GM23248 (cell line): ENCODE results near the gene FBXO8. TPM values are rescaled to one million over a fixed set of nuclear protein-coding genes. Genes with fewer than 3 reads are reported as not detected.

Source experiments
- DNase-seq: peaks from one replicate; pipeline ENCODE4 v3.0.0-alpha.2; 2015
- H2AFZ ChIP-seq: fragments of 200-600 bp; sonication (generic); 2 replicates; pipeline ENCODE4 v1.6.1; 2016; ENCODE audit warnings: antibody characterized with exemption
- H3F3A ChIP-seq: fragments of 200-600 bp; sonication (generic); 2 replicates; pipeline ENCODE4 v1.6.1; 2016; ENCODE audit warnings: mild to moderate bottlenecking, antibody characterized with exemption, mixed run types; ENCODE audit not compliant: insufficient read depth
- H3K27ac ChIP-seq: fragments of 200-600 bp; sonication (generic); 2 replicates; pipeline ENCODE4 v1.5.1; 2016; ENCODE audit warnings: mild to moderate bottlenecking
- H3K27me3 ChIP-seq: fragments of 200-600 bp; sonication (generic); replicated peaks from 2 replicates; pipeline ENCODE4 v1.6.1; 2016; ENCODE audit warnings: mild to moderate bottlenecking; ENCODE audit not compliant: insufficient read depth
- H3K36me3 ChIP-seq: fragments of 200-600 bp; sonication (generic); 2 replicates; pipeline ENCODE4 v1.6.1; 2016; ENCODE audit warnings: low read depth, mild to moderate bottlenecking
- H3K4me1 ChIP-seq: fragments of 200-600 bp; sonication (generic); 2 replicates; pipeline ENCODE4 v1.6.1; 2016; ENCODE audit warnings: mild to moderate bottlenecking; ENCODE audit not compliant: insufficient read depth
- H3K4me2 ChIP-seq: fragments of 200-600 bp; sonication (generic); one replicate; pipeline ENCODE4 v1.6.1; 2016; ENCODE audit warnings: mild to moderate bottlenecking; ENCODE audit not compliant: unreplicated experiment
- H3K4me3 ChIP-seq: fragments of 200-600 bp; sonication (generic); 2 replicates; pipeline ENCODE4 v1.5.1; 2016; ENCODE audit warnings: mild to moderate bottlenecking
- H3K79me2 ChIP-seq: fragments of 200-600 bp; sonication (generic); 2 replicates; pipeline ENCODE4 v1.6.1; 2016; ENCODE audit warnings: mild to moderate bottlenecking; ENCODE audit not compliant: insufficient read depth
- H3K9ac ChIP-seq: fragments of 200-600 bp; sonication (generic); 2 replicates; pipeline ENCODE4 v1.6.1; 2016; ENCODE audit warnings: mild to moderate bottlenecking
- H3K9me2 ChIP-seq: fragments of 200-600 bp; sonication (generic); 2 replicates; pipeline ENCODE4 v1.6.1; 2016; ENCODE audit warnings: mixed run types, mild to moderate bottlenecking, moderate library complexity; ENCODE audit not compliant: insufficient read depth
- H3K9me3 ChIP-seq: fragments of 200-600 bp; sonication (generic); one replicate; pipeline ENCODE4 v1.6.1; 2017; ENCODE audit warnings: low read depth
- H4K20me1 ChIP-seq: fragments of 200-600 bp; sonication (generic); 2 replicates; pipeline ENCODE4 v1.6.0; 2016; ENCODE audit not compliant: insufficient read depth
- EZH2 ChIP-seq: fragments of 200-600 bp; sonication (generic); IDR thresholded peaks from 2 replicates; pipeline ENCODE4 v1.6.1; 2018; ENCODE audit warnings: antibody characterized with exemption, mild to moderate bottlenecking; ENCODE audit not compliant: insufficient read depth, poor library complexity, severe bottlenecking
- EZH2phosphoT487 ChIP-seq: fragments of 200-600 bp; sonication (generic); IDR thresholded peaks from 2 replicates; pipeline ENCODE4 v1.6.1; 2018; ENCODE audit warnings: antibody characterized with exemption, moderate library complexity, mild to moderate bottlenecking, low read depth; ENCODE audit not compliant: insufficient read depth
- WGBS, 2 experiments: methylation state at CpG; one replicate each; pipeline ENCODE4 v1.1.6; 2015 to 2017; ENCODE audit warnings: low lambda C conversion rate in 2 of 2, low coverage in 1 of 2; ENCODE audit errors: missing lambda C conversion rate in 2 of 2; 5-methylcytosine and 5-hydroxymethylcytosine counted together
- in situ Hi-C: fragments of 300-500 bp; cut with MboI; formaldehyde crosslinking; loops from 2 replicates; pipeline ENCODE4 v1.15.0; 2020
- polyA plus RNA-seq: library from polyadenylated mRNA; unstranded; fragments of >200 nt; fragmentation: Nextera tagmentation; extraction: Ambion mirVana; gene quantifications from 2 replicates; pipeline ENCODE4 v1.2.1, GENCODE V29; 2016
- total RNA-seq: library from RNA; depleted of rRNA; stranded (reverse); fragments of >200 nt; shearing (Covaris generic); gene quantifications from 2 replicates; pipeline ENCODE4 v1.2.3, GENCODE V29; 2014

FBXO8 gene
- total and polyA plus RNA-seq, 2 experiments from 2014 or later: 23.1 to 27.7 TPM

DNA sequence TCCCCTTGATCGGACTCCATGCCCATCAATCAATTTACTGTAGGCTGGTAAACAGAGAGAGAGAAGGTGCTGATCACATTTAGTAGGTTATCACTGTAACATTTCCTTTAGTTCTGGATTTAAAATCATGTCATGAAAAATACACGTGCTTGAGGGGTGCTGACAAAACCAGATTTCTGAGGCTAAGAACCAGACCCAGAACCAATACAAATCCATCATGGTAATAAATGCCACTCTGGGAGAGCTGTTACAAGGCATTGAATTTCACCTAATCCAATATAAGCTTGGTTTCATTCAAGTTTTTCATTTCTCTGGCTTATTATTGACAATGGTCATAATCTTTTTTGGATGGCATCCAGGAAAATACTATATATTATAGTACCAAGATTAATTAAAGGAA, 54.5 kb downstream of the FBXO8 start:
- Histone ChIP-seq H3K9ac (no peak overlapping the region), H2AFZ (no peak overlapping the region), H3K9me2 (no peaks in the 10 kb centered on the region), H3K4me1 (no peaks in the 10 kb centered on the region), H3K9me3 (no peaks in the 10 kb centered on the region), H3K27me3 (no peaks in the 10 kb centered on the region), H4K20me1 (no peaks in the 10 kb centered on the region), H3K36me3 (no peaks in the 10 kb centered on the region), H3F3A (no peaks in the 10 kb centered on the region), H3K79me2 (no peaks in the 10 kb centered on the region), H3K4me2 (no peak overlapping the region), H3K27ac (no peak overlapping the region), H3K4me3 (no peak overlapping the region)
- 51 to 56% methylated on average over 2 of the region's 2 CpGs for WGBS, 2 experiments
- in situ Hi-C loops: no loop called here
- no peak for DNase-seq
- TF ChIP-seq EZH2: no peak
- no peak for TF ChIP-seq EZH2phosphoT487

DNA sequence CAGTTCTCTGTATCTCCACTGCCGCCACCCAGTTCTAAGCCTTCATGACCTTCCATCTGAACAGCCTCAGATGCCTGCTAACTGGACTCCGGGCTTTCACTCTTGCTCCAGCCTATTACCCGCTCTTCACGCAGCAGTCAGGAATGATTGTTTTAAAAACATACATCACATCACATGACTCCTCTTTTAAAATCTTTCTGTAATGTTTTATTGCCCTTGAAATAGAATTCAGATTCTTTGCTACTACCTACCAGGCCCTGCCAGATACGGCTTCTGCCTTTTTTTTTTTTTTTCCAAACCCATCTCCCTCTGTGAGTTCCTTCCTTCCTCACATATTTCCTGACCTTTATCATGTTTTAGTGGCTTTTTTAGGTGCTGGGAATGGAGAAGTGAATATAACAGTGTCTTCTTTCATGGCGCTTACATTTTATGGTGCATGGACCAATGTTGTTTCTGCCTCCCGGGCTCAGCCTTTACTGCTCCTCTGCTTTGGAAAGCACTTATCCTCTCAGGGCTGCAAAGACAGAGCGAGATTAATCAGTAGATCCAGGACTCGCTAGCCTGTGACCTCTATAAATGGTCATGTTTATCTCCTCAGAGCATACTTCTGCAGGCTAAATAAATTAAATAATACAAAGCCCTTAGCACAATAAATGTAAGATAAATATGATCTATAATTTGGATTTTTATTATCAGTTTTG, 58.0 kb downstream of the FBXO8 start:
- H3K36me3 ChIP-seq: no peaks in the 10 kb centered on the region
- no peaks in the 10 kb centered on the region for H4K20me1 ChIP-seq
- H3K4me3 ChIP-seq: no peak overlapping the region
- H2AFZ ChIP-seq: no peak overlapping the region
- H3K4me2 ChIP-seq: no peak overlapping the region
- no peak overlapping the region for H3K9ac ChIP-seq
- H3K9me2 ChIP-seq: no peaks in the 10 kb centered on the region
- no peak for DNase-seq
- no peak overlapping the region for H3K27ac ChIP-seq
- H3K4me1 ChIP-seq: peaks cover 3% of the 10 kb centered on the region
- H3F3A ChIP-seq: no peaks in the 10 kb centered on the region
- no peak for TF ChIP-seq EZH2
- TF ChIP-seq EZH2phosphoT487: no peak
- H3K9me3 ChIP-seq: no peaks in the 10 kb centered on the region
- 75 to 77% methylated on average over 9 of the region's 9 CpGs for WGBS, 2 experiments
- H3K27me3 ChIP-seq: no peaks in the 10 kb centered on the region
- in situ Hi-C loops: no loop called here
- no peaks in the 10 kb centered on the region for H3K79me2 ChIP-seq

DNA sequence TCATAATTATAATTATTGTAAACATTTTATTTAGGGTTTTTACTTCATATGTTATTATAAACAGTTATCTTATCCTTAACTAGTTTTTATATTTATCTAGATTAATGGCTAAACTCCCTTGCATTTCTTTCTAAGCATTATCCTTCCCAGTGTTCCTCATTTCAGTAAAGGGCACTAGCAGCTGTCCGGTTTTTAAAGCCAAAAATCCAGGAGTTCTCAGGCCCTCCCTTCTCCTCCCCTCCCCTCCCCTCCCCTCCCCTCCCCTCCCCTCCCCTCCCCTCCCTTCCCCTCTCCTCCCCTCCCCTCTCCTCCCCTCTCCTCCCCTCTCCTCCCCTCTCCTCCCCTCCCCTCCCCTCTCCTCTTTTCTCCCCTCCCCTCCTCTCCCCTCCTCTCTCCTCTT, 58.9 kb downstream of the FBXO8 start:
- in situ Hi-C loops: no loop called here
- WGBS, 2 experiments: 46% methylated on average over 1 of the region's 1 CpG; no CpG with 5 or more reads in 1 of the 2 experiments
- Histone ChIP-seq H3K9me2 (no peaks in the 10 kb centered on the region), H4K20me1 (no peaks in the 10 kb centered on the region), H2AFZ (no peak overlapping the region), H3F3A (no peaks in the 10 kb centered on the region), H3K9ac (no peak overlapping the region), H3K27me3 (no peaks in the 10 kb centered on the region), H3K4me1 (peaks cover 5% of the 10 kb centered on the region), H3K4me2 (no peak overlapping the region), H3K36me3 (no peaks in the 10 kb centered on the region), H3K9me3 (no peaks in the 10 kb centered on the region), H3K27ac (no peak overlapping the region), H3K79me2 (no peaks in the 10 kb centered on the region), H3K4me3 (no peak overlapping the region)
- TF ChIP-seq EZH2 (no peak), EZH2phosphoT487 (no peak)
- no peak for DNase-seq

DNA sequence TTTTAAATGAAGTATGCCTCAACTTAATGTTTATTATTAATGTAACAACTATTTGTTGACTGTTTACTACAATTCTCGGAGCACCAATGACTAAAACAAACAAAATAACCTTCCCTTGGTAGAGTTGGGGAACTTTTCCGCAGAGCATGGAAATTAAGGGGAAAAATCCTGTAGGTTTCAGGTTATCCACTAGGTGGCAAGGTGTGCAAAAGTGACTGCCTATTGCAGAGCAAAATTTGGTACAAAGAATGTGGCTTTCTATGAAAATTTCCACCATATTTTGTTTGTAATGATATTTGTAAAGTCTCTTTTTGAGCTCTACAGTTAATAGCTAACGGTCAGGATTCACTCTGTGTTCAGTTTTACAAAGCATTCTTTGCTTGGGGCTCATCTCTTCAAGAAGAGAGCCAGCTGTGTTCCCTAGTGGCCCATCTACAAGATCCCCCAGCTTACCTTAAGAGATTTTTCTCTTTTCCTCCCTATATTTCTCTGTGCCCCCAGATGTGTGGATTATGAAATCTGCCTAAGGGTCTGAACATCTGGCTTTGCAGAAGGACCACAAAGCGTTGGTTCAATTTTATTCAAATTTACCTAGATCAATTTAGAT, 61.1 kb downstream of the FBXO8 start:
- peak; percentile 51 for DNase-seq
- in situ Hi-C loops: no loop called here
- Histone ChIP-seq H3K36me3 (no peaks in the 10 kb centered on the region), H3F3A (no peaks in the 10 kb centered on the region), H3K27ac (no peak overlapping the region), H2AFZ (no peak overlapping the region), H3K27me3 (no peaks in the 10 kb centered on the region), H3K9me3 (no peaks in the 10 kb centered on the region), H3K4me2 (no peak overlapping the region), H3K9me2 (no peaks in the 10 kb centered on the region), H3K4me1 (peaks cover 5% of the 10 kb centered on the region), H3K79me2 (no peaks in the 10 kb centered on the region), H3K9ac (no peak overlapping the region), H4K20me1 (no peaks in the 10 kb centered on the region), H3K4me3 (no peak overlapping the region)
- WGBS, 2 experiments: 67 to 74% methylated on average over 4 of the region's 4 CpGs
- TF ChIP-seq EZH2phosphoT487: no peak
